ENCODE measurements around the gene CYP17A1.

DNA sequence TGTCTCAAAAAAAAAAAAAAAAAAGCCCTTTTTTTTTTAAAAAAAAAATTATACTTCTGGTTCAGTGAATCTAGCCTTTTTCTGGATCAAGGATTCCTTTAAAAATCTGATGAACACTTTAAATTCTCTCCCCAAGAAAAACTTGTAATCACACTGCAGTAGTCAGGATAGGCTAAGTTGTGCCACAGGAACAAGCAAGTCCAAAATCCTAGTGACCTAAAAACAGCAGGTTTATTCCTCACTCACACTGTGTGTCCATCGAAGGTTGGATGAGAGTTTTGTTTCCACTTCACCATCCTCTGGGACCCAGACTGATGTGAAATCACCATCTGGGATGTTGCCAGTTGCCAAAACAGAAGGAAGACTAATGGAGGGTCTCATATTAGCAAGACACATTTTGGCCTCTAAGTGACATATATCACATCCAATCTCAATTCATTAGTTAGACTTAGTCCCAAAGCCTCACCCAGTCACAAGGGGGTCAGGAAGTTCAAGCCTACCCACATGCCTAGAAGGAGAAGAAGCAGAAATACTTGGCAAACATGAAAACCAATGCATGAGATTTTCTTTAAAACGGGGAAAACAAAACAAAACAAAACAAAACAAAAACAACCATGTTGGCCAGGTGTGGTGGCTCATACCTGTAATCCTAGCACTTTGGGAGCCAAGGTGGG is 32.7 kb downstream of the CYP17A1 start:
- TF ChIP-seq, protein P1, sequence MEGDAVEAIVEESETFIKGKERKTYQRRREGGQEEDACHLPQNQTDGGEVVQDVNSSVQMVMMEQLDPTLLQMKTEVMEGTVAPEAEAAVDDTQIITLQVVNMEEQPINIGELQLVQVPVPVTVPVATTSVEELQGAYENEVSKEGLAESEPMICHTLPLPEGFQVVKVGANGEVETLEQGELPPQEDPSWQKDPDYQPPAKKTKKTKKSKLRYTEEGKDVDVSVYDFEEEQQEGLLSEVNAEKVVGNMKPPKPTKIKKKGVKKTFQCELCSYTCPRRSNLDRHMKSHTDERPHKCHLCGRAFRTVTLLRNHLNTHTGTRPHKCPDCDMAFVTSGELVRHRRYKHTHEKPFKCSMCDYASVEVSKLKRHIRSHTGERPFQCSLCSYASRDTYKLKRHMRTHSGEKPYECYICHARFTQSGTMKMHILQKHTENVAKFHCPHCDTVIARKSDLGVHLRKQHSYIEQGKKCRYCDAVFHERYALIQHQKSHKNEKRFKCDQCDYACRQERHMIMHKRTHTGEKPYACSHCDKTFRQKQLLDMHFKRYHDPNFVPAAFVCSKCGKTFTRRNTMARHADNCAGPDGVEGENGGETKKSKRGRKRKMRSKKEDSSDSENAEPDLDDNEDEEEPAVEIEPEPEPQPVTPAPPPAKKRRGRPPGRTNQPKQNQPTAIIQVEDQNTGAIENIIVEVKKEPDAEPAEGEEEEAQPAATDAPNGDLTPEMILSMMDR (IDR thresholded peaks at IDR 0.05; ENCODE audit: insufficient read depth, low read length, poor library complexity, severe bottlenecking) = no peak
- no peak for TF ChIP-seq EZH2phosphoT487 (conservative IDR thresholded peaks at IDR 0.05; ENCODE audit: low read length)

Data from SU-DHL-6 (cell line).